MCF 10A (cell line): Measurements from ENCODE around the gene PPP2CA. TPM values are rescaled to one million over a fixed set of nuclear protein-coding genes. Genes with fewer than 3 reads are reported as not detected.

Experiments used
- BruUV-seq: library from RNA; stranded (reverse); fragments of 400-500 nt; replicated peaks from 2 replicates; lab custom pipeline; 2021; lab: Mats Ljungman, UMichigan
- CTCF ChIA-PET: fragments of 300-600 bp; sonication (Branson Sonifier 250); formaldehyde crosslinking; extraction: SDS; loops from one replicate; lab custom pipeline; 2021; ENCODE audit warnings: antibody characterized with exemption, inconsistent platforms; lab: Yijun Ruan, JAX
- POLR2A ChIA-PET: fragments of 300-600, 350-650 bp; sonication (Branson Sonifier 250); formaldehyde crosslinking; extraction: SDS; loops from one replicate; lab custom pipeline; 2020; ENCODE audit warnings: antibody characterized with exemption, inconsistent platforms; lab: Yijun Ruan, JAX
- DNase-seq: peaks from one replicate; pipeline ENCODE4 v3.0.0-alpha.2; 2018; ENCODE audit not compliant: unreplicated experiment
- H3K27ac Mint-ChIP-seq: one replicate; pipeline ENCODE4 v1.8.0; 2022; ENCODE audit warnings: mild to moderate bottlenecking, low read depth, mixed read lengths; ENCODE audit not compliant: unreplicated experiment
- H3K27me3 Mint-ChIP-seq: one replicate; pipeline ENCODE4 v1.8.0; 2022; ENCODE audit warnings: mixed read lengths; ENCODE audit not compliant: insufficient read depth, unreplicated experiment
- H3K36me3 Mint-ChIP-seq: one replicate; pipeline ENCODE4 v1.8.0; 2022; ENCODE audit warnings: mild to moderate bottlenecking, moderate library complexity, mixed read lengths; ENCODE audit not compliant: insufficient read depth, unreplicated experiment
- H3K4me1 Mint-ChIP-seq: one replicate; pipeline ENCODE4 v1.8.0; 2022; ENCODE audit warnings: mixed read lengths; ENCODE audit not compliant: insufficient read depth, unreplicated experiment
- H3K4me3 Mint-ChIP-seq: one replicate; pipeline ENCODE4 v1.8.0; 2022; ENCODE audit warnings: mild to moderate bottlenecking, moderate library complexity, mixed read lengths; ENCODE audit not compliant: unreplicated experiment
- H3K9me3 Mint-ChIP-seq: one replicate; pipeline ENCODE4 v1.8.0; 2022; ENCODE audit warnings: mixed read lengths; ENCODE audit not compliant: unreplicated experiment
- intact Hi-C: fragments of 100-400 bp; cut with micrococcal nuclease; formaldehyde crosslinking; loops from 2 replicates; pipeline ENCODE4 v1.14.1; 2022
- total RNA-seq: library from RNA; stranded (reverse); gene quantifications from 2 replicates; pipeline ENCODE4 v1.2.3, GENCODE V29; 2022
- TF ChIP-seq, protein P1 (sequence below): fragments of 200-600 bp; IDR thresholded peaks from one replicate; pipeline ENCODE4 v1.8.0; 2022; ENCODE audit warnings: antibody characterized with exemption, mild to moderate bottlenecking; ENCODE audit not compliant: unreplicated experiment

PPP2CA gene
- total RNA-seq, 1 experiment from 2014 or later: 317 TPM

DNA sequence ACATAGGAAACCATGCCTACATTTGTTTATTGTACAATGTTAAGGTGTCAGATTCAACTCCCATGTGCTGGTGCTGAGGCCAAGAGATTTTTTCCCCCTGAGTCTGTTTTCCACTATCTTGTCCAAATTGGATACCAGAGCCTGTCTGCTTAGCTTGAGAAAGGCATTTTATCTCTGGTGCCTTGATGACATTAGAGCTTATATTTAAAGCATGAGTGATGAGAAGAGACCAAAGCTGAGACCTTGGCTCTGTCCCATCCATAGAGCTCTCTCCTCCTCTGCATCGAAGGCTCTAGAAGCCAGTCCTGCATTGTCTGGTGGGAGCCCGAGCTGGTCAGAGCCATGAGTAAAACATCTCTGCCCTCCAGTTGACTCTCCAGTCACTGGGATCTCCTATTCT is 10.4 kb upstream of the PPP2CA start:
- no peaks in the 10 kb centered on the region for H3K9me3 Mint-ChIP-seq
- no peaks in the 10 kb centered on the region for H3K27me3 Mint-ChIP-seq
- POLR2A ChIA-PET: interaction anchor here (0.8 to 3.3 kb wide), 4 partner anchors 9 to 59 kb away, joined by 3 to 45 read pairs (median 7); partner anchors contain the start of genes PPP2CA and SKP1
- no peaks in the 10 kb centered on the region for H3K4me1 Mint-ChIP-seq
- H3K4me3 Mint-ChIP-seq: no peak overlapping the region
- no peaks in the 10 kb centered on the region for H3K36me3 Mint-ChIP-seq
- CTCF ChIA-PET: interaction anchor here (0.9 to 1.5 kb wide), 4 partner anchors 12 to 53 kb away, joined by 3 to 6 read pairs (median 4); no protein-coding TSS in a partner anchor
- no peak overlapping the region for H3K27ac Mint-ChIP-seq
- BruUV-seq: no TSS peak
- intact Hi-C loops: no loop called here
- no peak for DNase-seq
- TF ChIP-seq, protein P1, sequence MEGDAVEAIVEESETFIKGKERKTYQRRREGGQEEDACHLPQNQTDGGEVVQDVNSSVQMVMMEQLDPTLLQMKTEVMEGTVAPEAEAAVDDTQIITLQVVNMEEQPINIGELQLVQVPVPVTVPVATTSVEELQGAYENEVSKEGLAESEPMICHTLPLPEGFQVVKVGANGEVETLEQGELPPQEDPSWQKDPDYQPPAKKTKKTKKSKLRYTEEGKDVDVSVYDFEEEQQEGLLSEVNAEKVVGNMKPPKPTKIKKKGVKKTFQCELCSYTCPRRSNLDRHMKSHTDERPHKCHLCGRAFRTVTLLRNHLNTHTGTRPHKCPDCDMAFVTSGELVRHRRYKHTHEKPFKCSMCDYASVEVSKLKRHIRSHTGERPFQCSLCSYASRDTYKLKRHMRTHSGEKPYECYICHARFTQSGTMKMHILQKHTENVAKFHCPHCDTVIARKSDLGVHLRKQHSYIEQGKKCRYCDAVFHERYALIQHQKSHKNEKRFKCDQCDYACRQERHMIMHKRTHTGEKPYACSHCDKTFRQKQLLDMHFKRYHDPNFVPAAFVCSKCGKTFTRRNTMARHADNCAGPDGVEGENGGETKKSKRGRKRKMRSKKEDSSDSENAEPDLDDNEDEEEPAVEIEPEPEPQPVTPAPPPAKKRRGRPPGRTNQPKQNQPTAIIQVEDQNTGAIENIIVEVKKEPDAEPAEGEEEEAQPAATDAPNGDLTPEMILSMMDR: no peak

DNA sequence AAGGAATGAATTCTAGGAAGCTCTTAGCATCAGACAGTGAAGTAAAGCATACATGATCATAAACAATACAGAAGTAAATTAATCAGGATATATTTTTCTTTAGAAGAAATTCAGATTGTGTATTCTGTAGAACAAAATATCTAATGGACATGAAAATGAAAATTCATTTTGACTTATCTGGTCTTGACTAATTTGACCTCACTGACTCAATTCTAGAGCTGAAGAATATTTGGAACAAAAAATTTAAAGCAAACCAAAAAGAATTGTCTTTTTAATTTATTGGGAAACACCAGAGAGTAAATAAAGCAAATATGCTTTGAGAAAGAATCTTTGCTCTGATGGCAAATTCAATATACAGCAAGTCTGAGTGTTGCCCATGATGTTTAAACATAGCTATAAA is 2.8 kb upstream of the PPP2CA start:
- TF ChIP-seq, protein P1: no peak
- ChIA-PET POLR2A (interaction anchor here (0.6 to 9.4 kb wide), 10 partner anchors 9 to 53 kb away, joined by 3 to 148 read pairs (median 6); partner anchors contain the start of gene SKP1), CTCF (interaction anchor here (1.0 to 3.9 kb wide), 4 partner anchors 13 to 44 kb away, joined by 4 to 23 read pairs (median 4); no protein-coding TSS in a partner anchor)
- Mint-ChIP-seq H3K27ac (no peak overlapping the region), H3K36me3 (peaks cover 6% of the 10 kb centered on the region), H3K27me3 (no peaks in the 10 kb centered on the region), H3K9me3 (no peaks in the 10 kb centered on the region), H3K4me1 (peaks cover 16% of the 10 kb centered on the region), H3K4me3 (no peak overlapping the region)
- intact Hi-C loops: no loop called here
- no peak for DNase-seq
- no TSS peak for BruUV-seq

DNA sequence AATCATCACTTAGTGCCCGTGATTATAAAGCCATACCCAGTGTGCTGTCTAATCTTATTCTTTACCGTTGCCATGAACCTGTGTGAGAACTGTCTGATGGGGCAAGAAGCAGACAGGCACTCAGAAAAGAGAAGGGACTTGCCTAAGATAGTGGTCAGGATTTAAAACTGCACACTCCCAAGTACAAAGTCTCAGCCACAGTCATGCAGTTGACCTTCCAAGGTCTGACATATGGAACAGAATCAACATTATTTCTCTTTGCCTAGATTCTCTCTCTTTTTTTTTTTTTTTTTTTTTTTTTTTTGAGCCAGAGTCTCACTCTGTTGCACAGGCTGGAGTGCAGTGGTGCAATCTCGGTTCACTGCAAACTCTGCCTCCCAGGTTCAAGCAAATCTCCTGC is 1.9 kb upstream of the PPP2CA start:
- TF ChIP-seq, protein P1: no peak
- ChIA-PET POLR2A (interaction anchor here (1.0 to 9.4 kb wide), 14 partner anchors 9 to 224 kb away, joined by 3 to 349 read pairs (median 24); partner anchors contain the start of genes CDKL3, SKP1, UBE2B and VDAC1), CTCF (interaction anchor here (0.7 to 9.0 kb wide), 7 partner anchors 14 to 1116 kb away, joined by 4 to 82 read pairs (median 4); no protein-coding TSS in a partner anchor)
- intact Hi-C loops: no loop called here
- peak overlapping the region; percentile 100 for H3K27ac Mint-ChIP-seq
- H3K9me3 Mint-ChIP-seq: no peaks in the 10 kb centered on the region
- peaks cover 6% of the 10 kb centered on the region for H3K36me3 Mint-ChIP-seq
- DNase-seq: no peak
- H3K4me3 Mint-ChIP-seq: peak overlapping the region; percentile 97
- BruUV-seq: no TSS peak
- no peaks in the 10 kb centered on the region for H3K27me3 Mint-ChIP-seq
- H3K4me1 Mint-ChIP-seq: peaks cover 20% of the 10 kb centered on the region

DNA sequence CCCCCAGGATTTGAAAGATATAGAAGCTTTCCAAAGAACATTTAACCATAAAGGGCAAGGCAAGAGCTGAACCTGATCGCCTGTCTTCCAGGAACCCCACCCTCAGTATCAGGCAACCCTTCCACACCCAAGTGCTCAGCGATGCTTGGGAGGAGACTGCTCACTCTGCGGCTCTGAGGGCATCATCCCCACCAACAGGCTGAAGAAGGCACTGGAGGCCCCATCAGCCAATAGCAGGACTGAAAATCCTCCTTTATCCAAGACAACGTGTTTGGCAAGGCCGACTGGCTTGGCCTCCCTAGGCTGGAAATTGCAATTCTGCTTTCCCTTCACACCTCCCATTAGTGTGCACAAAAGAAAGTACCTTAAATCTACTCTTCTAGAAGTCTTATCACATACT is 1.4 kb upstream of the PPP2CA start:
- no TSS peak for BruUV-seq
- peak; percentile 12 for DNase-seq
- Mint-ChIP-seq H3K4me3 (peak overlapping the region; percentile 97), H3K9me3 (no peaks in the 10 kb centered on the region), H3K4me1 (peaks cover 25% of the 10 kb centered on the region), H3K27me3 (no peaks in the 10 kb centered on the region), H3K27ac (peak overlapping the region; percentile 100), H3K36me3 (peaks cover 7% of the 10 kb centered on the region)
- ChIA-PET CTCF (interaction anchor here (0.6 to 9.0 kb wide), 9 partner anchors 12 to 1116 kb away, joined by 3 to 82 read pairs (median 14); partner anchors contain the start of gene SKP1), POLR2A (interaction anchor here (0.6 to 9.4 kb wide), 25 partner anchors 10 to 1797 kb away, joined by 3 to 349 read pairs (median 13); partner anchors contain the start of genes CDKL3, SEC24A, SKP1 and UBE2B)
- intact Hi-C loops: no loop called here
- TF ChIP-seq, protein P1: no peak
